ENCODE measurements around the gene MED1. TPM values are rescaled to one million over a fixed set of nuclear protein-coding genes. Genes with fewer than 3 reads are reported as not detected.

MED1 gene
- total and polyA plus RNA-seq, 2 experiments from 2014 or later = 14.9 to 17.2 TPM

- TF ChIP-seq EZH2 (IDR thresholded peaks at IDR 0.05; ENCODE audit: insufficient read depth, poor library complexity, severe bottlenecking) = no peak
- TF ChIP-seq EZH2phosphoT487 (IDR thresholded peaks at IDR 0.05; ENCODE audit: insufficient read depth, low read depth) = no peak
- peaks cover 67% of the 10 kb centered on the region for H3K79me2 ChIP-seq (ENCODE audit: insufficient read depth)
- peak overlapping the region; percentile 74 for H3K27ac ChIP-seq
- no peaks in the 10 kb centered on the region for H4K20me1 ChIP-seq (ENCODE audit: insufficient read depth)
- peaks cover 31% of the 10 kb centered on the region for H3K4me1 ChIP-seq (ENCODE audit: insufficient read depth)
- in situ Hi-C loops (cut with MboI) = no loop called here
- H3F3A ChIP-seq (ENCODE audit: insufficient read depth) = peaks cover 37% of the 10 kb centered on the region
- WGBS, 2 experiments (ENCODE audit: low coverage in 1 of 2, low lambda C conversion rate in 2 of 2, missing lambda C conversion rate in 2 of 2) = 44 to 59% methylated on average over 5 of the region's 5 CpGs
- no peaks in the 10 kb centered on the region for H3K36me3 ChIP-seq (ENCODE audit: low read depth)
- H3K9ac ChIP-seq = peak overlapping the region; percentile 52
- DNase-seq = no peak
- H2AFZ ChIP-seq = peak overlapping the region; percentile 40
- peak overlapping the region; percentile 61 for H3K4me3 ChIP-seq
- peak overlapping the region; percentile 77 for H3K4me2 ChIP-seq (ENCODE audit: unreplicated experiment)
- H3K9me3 ChIP-seq (ENCODE audit: low read depth) = no peaks in the 10 kb centered on the region
- H3K9me2 ChIP-seq (ENCODE audit: insufficient read depth) = no peaks in the 10 kb centered on the region
- H3K27me3 ChIP-seq (replicated peaks; ENCODE audit: insufficient read depth) = no peaks in the 10 kb centered on the region
These were observed 85.2 kb downstream of the MED1 start for GRCh38 chr17:39365872-39366271.

GRCh38 chr17:39365242-39365641, 85.8 kb downstream of the MED1 start:
- H4K20me1 ChIP-seq (ENCODE audit: insufficient read depth) = no peaks in the 10 kb centered on the region
- in situ Hi-C loops (cut with MboI) = no loop called here

GRCh38 chr17:39364236-39365025, 86.6 kb downstream of the MED1 start:
- Histone ChIP-seq H3K9me3 (ENCODE audit: low read depth) (no peaks in the 10 kb centered on the region), H3K9me2 (ENCODE audit: insufficient read depth) (no peaks in the 10 kb centered on the region), H3K27ac (peak overlapping the region; percentile 74), H3K27me3 (replicated peaks; ENCODE audit: insufficient read depth) (no peaks in the 10 kb centered on the region), H4K20me1 (ENCODE audit: insufficient read depth) (no peaks in the 10 kb centered on the region), H3K36me3 (ENCODE audit: low read depth) (no peaks in the 10 kb centered on the region), H2AFZ (peak overlapping the region; percentile 40), H3K4me1 (ENCODE audit: insufficient read depth) (peaks cover 31% of the 10 kb centered on the region), H3K9ac (peak overlapping the region; percentile 52), H3K4me3 (peak overlapping the region; percentile 61), H3F3A (ENCODE audit: insufficient read depth) (peaks cover 37% of the 10 kb centered on the region), H3K4me2 (ENCODE audit: unreplicated experiment) (peak overlapping the region; percentile 77), H3K79me2 (ENCODE audit: insufficient read depth) (peaks cover 72% of the 10 kb centered on the region)
- WGBS, 2 experiments (ENCODE audit: low coverage in 1 of 2, low lambda C conversion rate in 2 of 2, missing lambda C conversion rate in 2 of 2) = 43 to 45% methylated on average over 8 of the region's 8 CpGs
- in situ Hi-C loops (cut with MboI) = no loop called here
- DNase-seq = peak; percentile 60
- TF ChIP-seq EZH2 (IDR thresholded peaks at IDR 0.05; ENCODE audit: insufficient read depth, poor library complexity, severe bottlenecking) (no peak), EZH2phosphoT487 (IDR thresholded peaks at IDR 0.05; ENCODE audit: insufficient read depth, low read depth) (no peak)

More at GRCh38 chr17:39365242-39365641, 85.8 kb downstream of the MED1 start:
- Histone ChIP-seq H3K4me1 (ENCODE audit: insufficient read depth) (peaks cover 31% of the 10 kb centered on the region), H2AFZ (peak overlapping the region; percentile 40), H3K9me2 (ENCODE audit: insufficient read depth) (no peaks in the 10 kb centered on the region), H3K27ac (peak overlapping the region; percentile 74), H3K36me3 (ENCODE audit: low read depth) (no peaks in the 10 kb centered on the region), H3K4me3 (peak overlapping the region; percentile 61), H3K9ac (peak overlapping the region; percentile 52), H3K4me2 (ENCODE audit: unreplicated experiment) (peak overlapping the region; percentile 77), H3F3A (ENCODE audit: insufficient read depth) (peaks cover 37% of the 10 kb centered on the region), H3K79me2 (ENCODE audit: insufficient read depth) (peaks cover 70% of the 10 kb centered on the region), H3K27me3 (replicated peaks; ENCODE audit: insufficient read depth) (no peaks in the 10 kb centered on the region), H3K9me3 (ENCODE audit: low read depth) (no peaks in the 10 kb centered on the region)
- 2% methylated on average over 4 of the region's 4 CpGs for WGBS, 2 experiments (ENCODE audit: low coverage in 1 of 2, low lambda C conversion rate in 2 of 2, missing lambda C conversion rate in 2 of 2)
- no peak for TF ChIP-seq EZH2phosphoT487 (IDR thresholded peaks at IDR 0.05; ENCODE audit: insufficient read depth, low read depth)
- TF ChIP-seq EZH2 (IDR thresholded peaks at IDR 0.05; ENCODE audit: insufficient read depth, poor library complexity, severe bottlenecking) = no peak
- DNase-seq = peak; percentile 88

- Histone ChIP-seq H3K9me2 (ENCODE audit: insufficient read depth) (no peaks in the 10 kb centered on the region), H3K27me3 (replicated peaks; ENCODE audit: insufficient read depth) (no peaks in the 10 kb centered on the region), H3K4me1 (ENCODE audit: insufficient read depth) (peaks cover 27% of the 10 kb centered on the region), H3K4me2 (ENCODE audit: unreplicated experiment) (no peak overlapping the region), H3K27ac (no peak overlapping the region), H3K9ac (no peak overlapping the region), H4K20me1 (ENCODE audit: insufficient read depth) (no peaks in the 10 kb centered on the region), H3K79me2 (ENCODE audit: insufficient read depth) (peaks cover 82% of the 10 kb centered on the region), H3K4me3 (no peak overlapping the region), H3K36me3 (ENCODE audit: low read depth) (no peaks in the 10 kb centered on the region), H3F3A (ENCODE audit: insufficient read depth) (peaks cover 27% of the 10 kb centered on the region), H3K9me3 (ENCODE audit: low read depth) (no peaks in the 10 kb centered on the region), H2AFZ (no peak overlapping the region)
- whole genome bisulfite sequencing, 2 experiments (ENCODE audit: low coverage in 1 of 2, low lambda C conversion rate in 2 of 2, missing lambda C conversion rate in 2 of 2) = 91 to 100% methylated on average over 1 of the region's 1 CpG
- DNase-seq = no peak
- in situ Hi-C loops (cut with MboI) = no loop called here
- TF ChIP-seq EZH2 (IDR thresholded peaks at IDR 0.05; ENCODE audit: insufficient read depth, poor library complexity, severe bottlenecking) (no peak), EZH2phosphoT487 (IDR thresholded peaks at IDR 0.05; ENCODE audit: insufficient read depth, low read depth) (no peak)
These were observed 90.0 kb downstream of the MED1 start for GRCh38 chr17:39361064-39361463.

Measured in GM23248 (cell line).